GM12874 (cell line): ENCODE data around the gene TMC8.

Experiments
- TF ChIP-seq, protein P1 (sequence below): IDR thresholded peaks from 2 replicates; pipeline ENCODE4 v1.5.1; 2011; ENCODE audit warnings: low read depth, mild to moderate bottlenecking, control low read depth, low read length, moderate library complexity; ENCODE audit not compliant: insufficient read depth

The TMC8 gene

DNA sequence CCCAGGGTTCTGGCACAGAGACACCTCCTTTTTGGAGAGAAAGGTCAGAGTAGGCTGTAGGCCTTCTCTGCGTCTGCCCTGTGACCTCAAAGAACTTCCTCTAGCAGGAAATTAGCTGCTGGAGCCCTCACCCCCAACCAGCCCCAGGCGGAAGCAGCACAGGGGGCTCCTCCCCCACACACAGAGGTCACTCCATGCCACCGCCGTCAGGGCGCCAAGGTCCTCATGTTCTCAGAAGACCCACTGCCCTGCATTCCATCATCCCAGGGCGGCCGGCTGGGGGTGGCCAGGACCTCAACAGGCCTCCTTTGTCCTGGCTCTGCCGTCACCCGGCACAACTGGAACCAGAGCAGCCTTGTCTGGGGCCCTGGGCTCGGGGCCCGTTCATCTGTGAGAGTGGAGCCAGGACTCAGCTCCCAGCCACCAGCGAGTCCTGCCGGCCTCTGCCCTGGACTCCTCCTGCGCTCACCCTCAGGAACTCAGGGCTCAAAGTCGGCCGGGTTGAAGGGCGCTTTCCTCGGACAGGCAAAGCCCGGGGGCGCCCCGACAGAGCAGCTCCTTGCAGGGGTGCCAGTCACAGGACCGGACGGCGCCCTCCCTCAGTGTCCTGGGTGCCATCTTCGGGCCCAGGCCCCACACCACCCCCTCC lies 3.2 kb upstream of the TMC8 start:
- TF ChIP-seq, protein P1, sequence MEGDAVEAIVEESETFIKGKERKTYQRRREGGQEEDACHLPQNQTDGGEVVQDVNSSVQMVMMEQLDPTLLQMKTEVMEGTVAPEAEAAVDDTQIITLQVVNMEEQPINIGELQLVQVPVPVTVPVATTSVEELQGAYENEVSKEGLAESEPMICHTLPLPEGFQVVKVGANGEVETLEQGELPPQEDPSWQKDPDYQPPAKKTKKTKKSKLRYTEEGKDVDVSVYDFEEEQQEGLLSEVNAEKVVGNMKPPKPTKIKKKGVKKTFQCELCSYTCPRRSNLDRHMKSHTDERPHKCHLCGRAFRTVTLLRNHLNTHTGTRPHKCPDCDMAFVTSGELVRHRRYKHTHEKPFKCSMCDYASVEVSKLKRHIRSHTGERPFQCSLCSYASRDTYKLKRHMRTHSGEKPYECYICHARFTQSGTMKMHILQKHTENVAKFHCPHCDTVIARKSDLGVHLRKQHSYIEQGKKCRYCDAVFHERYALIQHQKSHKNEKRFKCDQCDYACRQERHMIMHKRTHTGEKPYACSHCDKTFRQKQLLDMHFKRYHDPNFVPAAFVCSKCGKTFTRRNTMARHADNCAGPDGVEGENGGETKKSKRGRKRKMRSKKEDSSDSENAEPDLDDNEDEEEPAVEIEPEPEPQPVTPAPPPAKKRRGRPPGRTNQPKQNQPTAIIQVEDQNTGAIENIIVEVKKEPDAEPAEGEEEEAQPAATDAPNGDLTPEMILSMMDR = no peak

DNA sequence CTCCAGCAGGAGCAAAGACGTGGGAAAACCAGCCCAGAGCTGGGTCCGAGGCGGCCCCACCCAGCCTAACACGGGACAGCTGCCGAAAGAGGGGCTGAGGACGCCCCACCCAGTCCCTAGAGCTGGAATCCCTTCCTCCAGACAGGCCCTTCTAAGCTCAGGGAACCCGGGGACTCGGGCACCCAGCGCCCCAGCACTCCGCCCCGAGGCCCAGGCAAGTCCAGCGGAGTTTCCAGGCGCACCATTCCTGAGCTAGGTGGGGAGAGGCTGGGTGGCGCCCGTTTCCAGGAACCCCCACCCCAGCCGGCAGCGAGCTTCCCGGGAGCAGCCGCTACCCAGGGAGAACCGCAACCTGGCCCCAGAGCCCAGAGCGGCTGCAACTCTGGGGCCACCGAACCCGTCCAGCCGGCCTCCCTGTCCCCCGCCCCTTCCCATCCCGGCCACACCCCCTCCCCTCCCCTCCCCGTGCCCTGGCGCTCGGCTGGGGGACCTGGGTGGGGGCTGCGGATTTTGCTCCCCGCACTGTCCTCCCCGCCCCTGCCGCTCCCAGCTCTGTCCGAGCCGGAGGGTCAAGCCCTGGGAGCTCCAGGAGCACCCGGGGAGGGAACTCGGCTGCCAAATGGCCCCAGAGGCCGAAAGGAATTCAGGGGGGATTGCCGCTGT lies 2.6 kb upstream of the TMC8 start:
- TF ChIP-seq, protein P1 = no peak

DNA sequence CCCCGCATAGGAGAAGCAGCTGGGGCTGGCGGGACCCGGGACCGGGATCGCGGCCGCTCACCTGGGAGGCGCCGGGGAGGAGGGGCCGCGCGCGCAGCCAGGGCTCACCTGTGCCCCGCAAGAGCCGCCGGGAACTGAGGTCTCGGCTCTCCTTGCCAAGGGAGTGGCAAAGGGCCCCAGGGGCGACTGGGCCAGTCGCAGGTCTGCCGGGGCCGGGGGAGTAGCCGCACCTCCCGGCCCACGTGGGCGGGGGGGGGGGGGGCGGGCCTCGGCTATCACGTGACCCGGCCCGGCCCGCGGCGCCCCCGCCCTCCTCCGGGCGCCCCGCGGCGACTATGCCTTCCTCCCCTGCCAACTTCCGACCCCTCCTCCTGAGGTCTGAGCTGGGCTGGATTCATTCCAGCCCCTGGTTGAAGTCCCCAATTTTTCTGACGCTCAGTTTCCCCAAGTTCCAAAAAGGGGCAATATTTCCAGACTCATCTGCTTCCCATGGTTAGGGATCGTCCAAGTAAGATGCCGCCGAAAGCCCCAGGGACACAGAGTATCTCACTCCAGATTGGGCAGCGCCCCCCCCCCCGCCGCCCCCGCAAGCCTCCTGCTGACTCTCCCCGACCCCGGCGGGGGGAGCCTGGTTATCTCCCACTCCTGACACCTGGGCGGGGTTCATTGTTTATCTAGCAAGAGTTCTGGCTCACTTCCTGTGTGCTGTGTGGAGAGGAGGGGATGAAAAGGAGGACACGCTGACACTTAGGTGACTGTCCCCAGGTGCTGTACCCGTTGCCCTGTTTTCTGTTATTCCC lies 1.8 kb upstream of the TMC8 start, which contains the start of gene TMC6:
TSS of gene TMC6 (minus strand) at position 205 of the 800 bp plus-strand sequence. CDS start 1,923 bp downstream, outside the sequence.
- TF ChIP-seq, protein P1 = no peak

DNA sequence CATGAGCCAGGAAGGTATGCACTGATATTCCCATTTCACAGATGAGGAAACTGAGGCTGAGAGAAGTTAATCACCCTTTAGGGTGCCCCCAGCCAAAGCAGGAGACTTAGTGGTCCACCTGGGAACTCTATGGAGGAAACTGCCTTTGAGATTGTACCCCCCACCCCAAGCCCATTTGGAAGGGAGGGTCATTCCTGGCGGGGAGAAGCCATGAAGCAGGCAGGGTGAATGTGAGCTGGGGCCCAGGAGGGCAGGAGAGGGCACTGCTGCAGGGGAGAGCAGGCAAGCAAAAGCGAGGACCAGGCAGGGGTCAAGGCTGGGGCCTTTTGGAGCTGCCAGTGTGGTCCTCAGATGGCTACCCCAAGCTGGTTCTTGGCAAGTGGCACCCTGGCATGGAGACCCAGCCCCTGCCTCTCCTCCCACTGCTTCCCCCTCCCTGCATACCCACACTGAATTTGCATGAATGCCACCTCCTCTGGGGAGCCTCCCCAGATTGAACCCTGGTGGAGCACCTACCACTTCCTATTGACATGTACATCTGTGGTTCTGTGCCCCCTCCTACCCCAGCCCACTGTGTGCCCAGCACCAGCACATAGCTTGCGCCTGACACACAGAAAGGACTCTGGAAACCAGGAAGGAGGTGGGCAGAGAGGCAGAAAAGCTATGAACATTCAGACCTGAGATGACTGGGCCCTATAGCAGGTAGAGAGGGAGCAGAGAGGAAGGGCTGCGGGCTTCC lies 1.1 kb upstream of the TMC8 start:
- TF ChIP-seq, protein P1 = no peak

DNA sequence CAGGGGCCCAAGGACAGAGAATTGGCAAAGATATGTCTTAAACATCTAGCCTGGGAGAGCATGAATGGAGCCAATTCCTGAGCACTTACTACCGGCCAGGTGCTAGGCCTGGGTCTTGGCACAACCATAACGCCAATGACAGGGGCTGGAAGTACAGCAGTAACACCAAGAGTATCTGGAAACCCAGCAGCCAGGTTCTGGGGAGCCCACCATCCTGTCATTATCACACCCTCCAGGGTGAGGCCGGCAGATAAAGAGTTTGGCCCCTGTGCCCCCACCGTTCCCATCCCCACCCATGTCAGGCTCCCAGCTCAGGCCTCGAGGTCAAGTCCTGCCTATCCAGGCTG lies 508 bp upstream of the TMC8 start:
- TF ChIP-seq, protein P1 = no peak

DNA sequence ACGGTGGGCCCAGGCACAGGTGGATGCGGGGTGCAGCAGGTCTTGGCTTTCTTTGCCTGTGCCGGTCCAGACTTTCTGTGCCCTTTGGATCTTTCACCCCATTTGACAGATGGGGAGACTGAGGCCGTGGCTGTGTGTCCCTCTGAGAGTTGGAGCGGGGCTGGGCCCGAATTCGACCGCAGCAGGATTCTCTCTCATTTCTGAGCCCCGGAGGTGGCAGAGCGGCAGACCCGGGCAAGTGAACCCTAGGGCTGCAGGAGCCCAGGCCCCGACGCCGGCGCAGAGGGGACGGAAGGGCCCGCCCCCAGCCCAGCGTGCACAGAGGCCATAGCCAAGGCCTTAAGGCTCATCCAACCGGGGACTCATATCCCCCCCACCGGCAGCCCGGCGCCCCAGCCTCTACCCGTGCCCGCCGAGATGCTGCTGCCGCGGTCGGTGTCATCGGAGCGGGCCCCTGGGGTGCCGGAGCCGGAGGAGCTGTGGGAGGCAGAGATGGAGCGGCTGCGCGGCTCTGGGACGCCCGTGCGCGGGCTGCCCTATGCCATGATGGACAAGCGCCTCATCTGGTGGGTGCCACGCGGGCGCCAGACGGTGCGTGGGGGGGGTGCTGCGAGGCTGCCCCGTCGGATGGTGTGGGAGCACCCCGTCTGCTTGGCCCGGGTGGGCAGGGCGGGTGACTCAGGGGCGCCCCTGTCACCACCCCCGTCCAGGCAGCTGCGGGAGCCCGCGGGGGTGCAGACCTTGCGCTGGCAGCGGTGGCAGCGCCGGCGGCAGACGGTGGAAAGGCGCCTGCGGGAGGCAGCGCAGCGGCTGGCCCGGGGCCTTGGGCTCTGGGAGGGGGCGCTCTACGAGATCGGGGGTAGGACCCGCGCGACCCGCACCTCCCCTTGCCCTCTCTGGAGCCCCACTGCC lies 857 bp downstream of the TMC8 start:
- TF ChIP-seq, protein P1 = no peak
